ENCODE data around the gene KRT82.
"Not testable (repeated sequence)": the region's sequence is repeated elsewhere in the genome, so short reads cannot be mapped to it uniquely, and the experiment has no call there.

The KRT82 gene

DNA sequence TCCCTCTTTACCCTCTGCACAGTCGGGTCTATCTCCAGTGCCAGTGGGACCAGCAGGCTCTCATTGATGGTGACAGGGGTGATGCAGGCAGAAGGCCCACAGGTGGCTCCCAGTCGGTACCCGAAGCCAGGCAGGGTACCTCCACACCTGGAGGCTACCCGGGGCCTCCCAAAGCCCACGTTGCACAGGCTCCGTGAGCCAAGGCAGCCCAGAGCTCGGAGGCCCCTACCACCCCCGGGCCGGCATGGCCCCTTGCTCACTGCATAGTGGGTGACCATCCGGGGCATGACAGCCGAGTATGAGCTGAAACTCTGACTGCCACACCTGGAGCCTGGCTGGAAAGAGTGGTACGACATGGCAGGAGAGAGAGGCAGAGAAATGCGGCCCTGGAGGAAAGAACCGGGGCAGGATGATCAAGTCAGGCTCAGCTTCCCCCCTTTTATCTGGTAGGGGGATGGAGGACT lies at the start of gene KRT82:
Gene KRT82 (minus strand): TSS at position 414 of the 464 bp plus-strand sequence. CDS start 58 bp downstream, at position 356.
- DNase-seq = no peak

DNA sequence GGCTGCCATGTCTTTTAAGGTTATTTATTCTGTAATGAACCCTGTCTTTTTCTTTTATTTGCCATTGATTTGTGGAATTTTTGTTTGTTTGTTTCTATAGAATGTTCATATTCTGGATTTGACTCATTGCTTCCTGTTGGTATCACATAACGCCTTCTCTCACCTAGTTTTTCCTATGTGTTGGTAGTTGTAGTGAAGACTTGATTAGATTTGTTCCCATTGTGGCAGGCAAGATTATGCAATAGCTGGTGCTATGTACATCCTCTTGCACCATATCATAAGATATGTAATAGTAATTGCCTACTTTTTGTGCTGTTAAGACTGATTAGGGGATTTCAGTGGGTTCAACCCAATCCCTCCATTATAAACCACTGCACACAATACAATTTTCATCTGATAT lies 49.7 kb upstream of the KRT82 start:
- no peak for DNase-seq

DNA sequence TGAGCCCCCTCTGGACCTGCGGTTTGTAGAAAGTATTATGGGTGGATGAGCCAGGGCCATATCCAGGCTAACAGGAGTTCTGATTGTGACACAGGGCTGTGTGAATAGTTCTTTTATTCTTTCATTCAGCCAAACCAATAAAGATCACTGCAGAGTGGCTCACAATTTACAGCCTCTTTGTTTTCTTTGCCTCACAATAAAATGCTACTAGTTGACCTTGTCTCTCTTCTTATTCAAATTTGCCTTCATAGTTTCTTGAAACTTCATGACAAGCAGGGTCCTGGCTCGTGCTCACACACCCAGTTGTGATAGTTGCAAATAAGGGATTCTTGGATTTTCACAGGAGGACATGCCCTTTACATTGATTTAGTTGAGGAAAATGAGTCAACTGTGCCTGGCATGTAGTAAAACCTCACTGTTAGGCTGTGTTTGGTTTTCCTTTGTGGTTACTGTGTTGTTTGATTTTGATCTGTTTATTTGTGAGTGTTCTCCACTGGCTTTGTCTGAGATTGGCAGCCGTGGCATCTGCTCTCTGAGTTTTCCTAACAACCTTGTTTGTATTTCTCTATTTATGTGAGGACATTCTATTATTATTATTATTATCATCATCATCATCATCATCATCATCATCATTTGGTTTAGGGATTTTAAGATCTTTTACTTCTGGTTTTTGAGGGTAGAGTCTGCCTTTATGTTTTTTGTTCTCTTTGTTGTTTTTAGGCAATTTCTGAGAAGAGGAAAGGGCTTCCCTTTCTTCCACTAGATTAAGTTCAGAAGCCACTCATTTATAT lies 48.5 kb upstream of the KRT82 start:
- no peak for DNase-seq

DNA sequence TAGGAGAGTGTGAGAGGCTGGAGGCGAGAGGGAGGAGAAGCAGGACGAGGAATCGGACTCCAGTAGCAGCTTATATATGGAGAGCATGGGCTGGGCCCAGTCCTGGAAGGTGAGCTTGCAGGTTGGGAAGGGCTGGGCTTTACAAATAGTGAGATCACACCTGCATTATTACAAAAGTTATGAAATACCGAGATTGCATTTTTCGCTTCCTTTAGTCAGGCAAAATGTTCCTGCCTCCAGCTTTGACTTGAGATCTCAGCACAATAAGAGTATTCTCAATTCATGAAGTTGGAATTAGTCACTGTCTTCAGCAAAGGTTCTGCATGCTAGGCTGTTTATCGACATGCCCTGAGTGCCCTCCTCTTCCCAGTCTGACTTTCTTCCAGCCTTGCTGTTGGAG lies 46.0 kb upstream of the KRT82 start, which contains the start of gene KRT6B:
Gene KRT6B (minus strand): TSS at position 46 of the 400 bp plus-strand sequence. CDS start 68 bp downstream, outside the sequence.
- DNase-seq = no peak

DNA sequence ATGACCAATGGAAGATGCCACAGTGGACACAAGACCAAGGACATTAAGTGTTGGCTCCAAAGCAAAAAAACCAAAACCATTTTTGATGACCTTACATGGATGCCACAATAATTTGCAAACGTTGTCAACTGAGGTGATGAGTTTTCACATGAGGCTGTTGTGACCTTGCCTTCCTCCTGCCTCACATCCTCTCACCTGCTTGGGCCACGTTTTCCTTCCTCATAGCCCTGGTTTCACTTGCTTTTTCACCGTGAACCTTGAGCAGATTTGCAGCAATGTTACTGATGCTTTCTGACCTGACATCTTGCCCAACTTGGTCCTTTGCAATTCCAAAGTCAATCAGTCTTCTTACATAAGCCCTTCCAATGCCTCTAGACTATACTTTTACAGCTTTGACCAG lies 42.1 kb upstream of the KRT82 start:
- no peak for DNase-seq

DNA sequence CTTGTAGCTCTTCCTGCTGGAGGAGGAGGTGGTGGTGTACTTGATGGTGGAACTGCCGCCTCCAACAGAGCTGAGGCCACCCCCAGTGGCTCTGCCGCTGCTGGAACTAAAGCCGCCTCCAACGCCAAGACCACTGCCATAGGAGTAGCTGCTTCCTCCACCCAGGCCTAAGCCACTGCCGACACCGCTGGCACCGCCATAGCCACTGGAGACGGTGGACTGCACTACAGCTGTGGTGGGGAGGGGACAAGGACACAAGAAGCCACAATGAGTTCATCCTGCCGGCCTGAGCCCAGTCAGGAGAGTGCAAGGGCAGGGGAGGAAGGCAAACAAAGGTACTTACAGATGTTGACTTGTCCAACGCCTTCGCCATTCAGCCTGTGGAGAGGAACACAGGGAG lies 41.1 kb upstream of the KRT82 start:
- DNase-seq = not testable (repeated sequence)

DNA sequence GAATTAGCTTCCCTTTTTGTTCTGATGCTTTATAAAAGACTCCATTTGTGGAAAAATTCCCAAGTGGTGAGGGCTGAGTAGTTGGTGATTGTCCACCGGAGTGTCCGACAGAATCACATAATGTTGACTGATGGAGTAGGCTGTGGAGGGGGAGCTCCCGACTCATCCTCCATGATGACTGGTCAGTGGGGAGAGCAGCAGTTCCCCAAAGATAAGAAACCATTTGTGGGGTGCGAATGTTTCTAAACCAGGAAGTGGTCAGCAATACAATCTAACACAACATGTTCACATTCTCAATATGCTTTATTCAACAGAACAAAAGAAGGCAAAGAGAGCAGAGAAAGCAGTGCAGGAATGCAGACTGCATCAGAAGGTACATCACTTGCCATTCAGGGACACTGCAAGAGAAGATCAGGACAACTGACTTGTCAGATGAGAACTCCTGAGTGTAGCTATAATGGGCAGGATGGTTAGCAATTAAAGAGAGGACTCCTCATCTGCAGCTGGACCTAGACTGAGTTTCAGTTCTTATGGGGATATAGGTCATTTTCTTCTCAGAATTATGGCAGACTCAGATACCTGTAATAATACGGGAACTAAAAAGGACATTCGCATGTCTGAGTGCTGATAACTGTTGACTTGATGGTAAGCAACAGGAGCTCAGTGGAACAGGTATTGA lies 40.4 kb upstream of the KRT82 start:
- DNase-seq = no peak

DNA sequence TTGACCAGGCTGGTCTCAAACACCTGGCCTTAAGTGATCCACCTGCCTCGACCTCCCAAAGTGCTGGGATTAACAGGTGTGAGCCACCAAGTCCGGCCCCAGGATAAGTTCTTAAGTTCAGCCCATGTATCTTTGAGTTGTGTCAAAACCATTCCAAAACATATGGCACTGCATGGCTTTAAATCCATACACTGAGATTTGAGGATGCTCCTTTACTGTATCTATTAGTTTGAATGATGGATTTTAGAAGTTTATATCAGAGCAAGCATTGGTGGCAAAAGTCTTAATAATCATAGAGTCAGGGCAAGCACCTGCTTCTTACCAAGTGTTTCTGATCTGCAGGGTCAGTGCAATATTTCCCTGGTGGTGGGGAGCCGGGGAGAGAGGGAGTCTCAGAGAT lies 39.7 kb upstream of the KRT82 start:
- no peak for DNase-seq

DNA sequence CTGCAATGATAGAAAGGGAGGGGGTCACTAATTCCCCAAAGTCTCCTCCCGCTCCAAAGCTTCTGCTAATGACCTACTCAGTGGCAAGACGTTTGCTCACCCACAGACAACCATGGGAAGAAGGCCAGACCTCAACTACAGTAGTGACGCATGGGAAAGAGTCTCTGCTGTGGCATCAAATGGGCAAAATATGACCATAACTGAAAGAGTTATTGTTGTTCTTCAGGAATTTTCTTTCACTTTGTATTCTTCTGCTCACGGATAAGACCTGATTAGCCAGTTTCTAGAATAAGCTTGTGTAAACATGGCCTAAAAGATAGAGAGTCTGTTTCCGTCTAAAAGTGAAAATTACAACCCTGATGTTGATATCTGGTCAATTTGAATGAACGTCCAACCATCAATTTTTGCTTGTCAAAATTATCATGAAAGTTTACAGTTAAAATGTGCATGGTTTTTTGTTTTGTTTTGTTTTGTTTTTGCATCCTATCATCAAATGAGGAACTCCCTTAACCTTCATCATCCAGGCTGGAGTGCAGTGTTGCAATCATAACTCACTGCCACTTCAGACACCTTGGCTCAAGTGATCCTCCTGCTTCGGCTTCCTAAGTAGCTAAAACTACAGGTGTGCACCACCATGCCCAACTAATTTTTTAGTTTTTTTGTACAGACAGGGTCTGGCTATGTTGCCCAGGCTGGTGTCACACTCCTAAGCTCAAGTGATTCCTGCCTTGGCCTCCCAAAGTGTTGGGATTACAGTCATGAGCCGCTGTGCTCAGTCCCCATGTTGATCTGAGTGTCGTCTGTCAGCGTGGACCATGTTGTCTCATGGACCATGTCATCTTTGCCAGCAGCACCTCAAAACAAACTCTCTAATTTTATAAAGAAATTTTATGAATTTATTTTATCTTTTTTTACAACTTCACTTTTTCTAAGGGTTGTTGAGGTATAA lies 38.8 kb upstream of the KRT82 start:
- no peak for DNase-seq

DNA sequence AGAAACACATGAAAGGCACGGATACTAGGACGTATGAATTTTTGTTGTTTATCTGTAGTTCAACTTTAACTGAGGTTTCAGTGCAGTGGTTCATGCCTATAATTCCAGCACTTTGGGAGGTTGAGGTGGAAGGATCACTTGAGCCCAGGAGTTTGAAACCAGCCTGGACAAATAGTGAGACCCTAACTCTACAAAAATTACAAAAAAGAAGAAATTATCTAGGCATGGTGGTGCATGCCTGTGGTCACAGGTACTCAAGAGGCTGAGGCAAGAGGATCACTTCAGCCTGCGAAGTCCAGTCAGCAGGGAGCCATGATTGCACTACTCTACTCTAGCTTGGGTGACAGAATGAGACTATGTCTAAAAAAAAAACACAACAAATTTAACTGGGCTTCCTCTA lies 37.8 kb upstream of the KRT82 start:
- no peak for DNase-seq

DNA sequence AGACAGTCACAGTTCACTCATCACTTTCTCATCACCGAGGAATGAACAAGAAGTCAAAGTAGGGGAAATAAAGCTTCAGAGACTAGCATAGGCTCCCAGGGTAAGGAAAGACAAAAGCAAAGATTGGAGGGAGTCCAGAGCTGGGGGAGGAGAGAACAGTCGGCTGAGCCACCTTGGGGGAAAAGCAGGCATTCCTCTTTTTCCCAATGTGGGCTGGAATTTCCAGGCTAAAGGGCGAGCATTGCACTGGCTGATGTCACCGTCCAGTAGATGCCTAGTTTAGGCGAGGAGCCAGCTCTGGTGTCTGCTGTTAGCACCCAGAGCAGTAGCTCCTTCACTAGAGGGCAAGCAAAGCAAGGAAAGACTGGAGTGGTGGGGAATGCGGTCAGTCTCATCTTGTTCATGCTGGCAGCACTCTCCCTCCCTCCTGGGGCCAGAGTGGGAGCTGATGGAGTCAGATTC lies 36.5 kb upstream of the KRT82 start:
- DNase-seq = no peak

DNA sequence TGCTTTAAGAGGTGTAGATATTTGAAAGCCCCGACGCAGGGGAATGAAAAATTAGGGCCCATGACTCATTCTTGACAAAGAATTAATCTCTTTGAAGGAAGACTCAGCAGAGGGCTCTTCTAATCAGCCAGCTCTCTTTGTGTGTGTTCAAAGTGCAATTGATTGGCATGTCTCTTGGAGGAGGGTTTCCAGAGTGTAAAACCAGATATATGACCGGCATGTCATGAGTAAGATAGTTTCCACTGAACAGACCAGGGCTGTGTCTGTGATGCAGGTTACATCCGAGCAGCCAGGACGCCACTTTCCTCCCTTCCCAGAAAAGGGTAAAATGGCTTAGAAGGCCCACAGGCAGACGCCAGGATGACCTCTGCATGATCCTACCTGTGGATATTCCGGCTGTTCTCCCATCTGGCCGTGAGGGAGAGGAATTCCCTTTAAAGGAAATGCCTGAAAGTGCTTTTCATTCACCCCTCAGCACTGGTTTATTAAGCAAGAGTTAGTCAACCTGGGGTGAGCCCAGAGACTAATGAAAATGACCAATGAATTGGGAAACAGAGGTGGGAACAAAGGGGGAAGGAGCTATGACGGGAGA lies 35.3 kb upstream of the KRT82 start:
- DNase-seq = no peak

DNA sequence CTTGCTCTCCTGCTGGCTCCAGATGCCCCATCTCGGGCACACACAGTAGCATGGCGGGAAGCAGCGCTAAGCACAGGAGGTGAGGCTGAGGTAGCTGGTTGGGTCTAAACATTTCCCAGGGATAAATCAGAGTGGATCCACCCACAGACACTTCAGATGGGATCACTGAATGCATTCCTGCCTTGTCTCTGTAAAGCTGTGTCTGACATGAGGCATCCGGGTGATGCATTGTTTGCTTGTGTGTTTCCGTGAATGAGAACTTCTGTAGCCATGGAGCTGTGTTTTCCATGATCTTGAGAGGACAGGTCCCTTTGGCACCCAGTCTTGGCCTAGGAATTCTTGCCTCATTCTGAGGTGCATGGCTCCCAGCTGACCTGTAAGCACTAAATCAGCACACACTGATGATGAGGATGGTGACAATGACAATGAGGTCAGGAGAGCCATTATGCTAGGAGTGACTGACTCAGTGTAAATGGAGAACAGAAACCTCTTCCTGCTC lies 34.7 kb upstream of the KRT82 start:
- DNase-seq = no peak

DNA sequence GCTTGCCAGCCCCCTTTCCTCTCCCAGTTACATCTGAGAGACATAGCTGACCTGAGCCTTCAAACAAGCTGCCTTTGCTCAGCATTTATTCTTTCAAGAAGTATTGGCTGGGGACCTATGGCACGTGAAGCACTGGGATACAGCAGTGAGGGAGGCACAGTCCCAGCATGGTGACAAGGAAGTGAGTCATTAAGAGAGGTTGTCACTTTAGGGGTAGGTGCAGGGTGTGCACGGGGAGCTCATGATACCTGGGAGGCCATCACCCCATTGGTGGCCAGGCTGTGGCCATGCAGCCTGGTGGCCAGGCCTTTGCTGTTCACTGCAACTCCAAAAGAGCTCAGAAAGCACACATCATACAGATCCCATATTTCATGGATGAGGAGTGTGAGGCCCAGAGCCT lies 33.7 kb upstream of the KRT82 start:
- no peak for DNase-seq

DNA sequence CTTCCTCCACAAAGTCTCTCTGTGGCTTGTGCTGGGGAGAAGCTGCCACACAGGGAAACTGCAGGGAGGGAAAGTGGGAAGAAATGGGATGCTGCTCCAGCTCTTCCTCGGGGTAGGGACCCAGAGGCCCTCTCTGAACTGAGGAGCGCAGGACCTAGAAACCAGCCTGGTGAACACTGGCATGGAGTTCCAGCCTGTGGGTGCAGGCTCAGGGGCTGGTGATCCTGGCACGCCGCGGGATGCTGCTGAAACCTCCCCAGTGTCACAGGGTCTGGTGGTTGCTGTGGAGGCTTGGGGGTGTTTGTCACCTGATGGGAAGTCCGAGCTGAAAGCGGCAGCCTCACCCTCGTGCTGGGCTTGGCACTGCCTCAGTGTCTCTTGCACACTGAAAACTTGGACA lies 33.3 kb upstream of the KRT82 start:
- DNase-seq = no peak

DNA sequence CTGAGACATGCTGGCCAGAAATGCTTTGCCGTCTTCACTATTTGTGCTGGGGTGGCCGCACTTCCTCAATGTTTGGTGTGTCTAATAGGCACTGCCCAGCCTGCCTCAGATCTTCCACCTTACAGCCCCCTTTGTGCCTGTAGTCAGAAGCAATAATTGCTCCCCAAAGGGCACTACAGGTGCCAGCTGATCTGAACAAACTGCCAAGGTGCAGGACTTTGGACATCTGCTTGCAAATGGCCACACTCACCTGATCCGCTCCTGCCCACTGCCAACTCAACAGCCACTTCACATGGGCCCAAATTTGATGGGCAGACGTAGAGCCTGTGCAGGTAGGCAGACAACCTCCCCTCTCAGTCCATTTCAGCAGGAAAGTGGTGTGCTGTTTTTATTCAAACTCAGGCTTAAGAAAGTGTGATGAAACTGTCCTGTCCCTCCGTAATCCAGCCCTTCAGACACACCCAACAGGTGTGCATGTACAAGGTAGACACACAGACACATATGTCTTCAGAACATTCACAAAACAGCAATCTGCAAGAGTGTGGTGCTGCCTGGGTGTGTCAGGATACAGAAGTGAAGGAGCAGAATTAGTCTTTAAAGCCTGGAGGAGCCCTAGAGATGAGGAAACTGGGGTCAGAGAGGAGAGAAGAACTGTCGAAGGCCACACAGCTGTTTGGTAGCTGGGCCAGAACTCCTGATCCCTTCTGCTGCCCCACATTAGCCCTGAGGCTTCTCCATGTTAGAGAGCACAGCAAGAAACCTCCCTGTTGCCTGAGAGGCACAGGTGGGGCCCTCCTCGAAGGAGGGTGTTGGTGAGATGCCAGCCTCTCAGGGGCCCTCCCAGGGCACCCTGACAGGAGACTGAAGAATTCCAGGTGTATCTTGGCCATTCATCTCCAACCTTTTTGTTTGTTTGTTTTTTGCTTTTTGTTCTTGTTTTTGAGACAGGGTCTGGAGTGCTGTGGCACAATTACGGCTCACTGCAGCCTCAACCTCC lies 32.5 kb upstream of the KRT82 start:
- no peak for DNase-seq

DNA sequence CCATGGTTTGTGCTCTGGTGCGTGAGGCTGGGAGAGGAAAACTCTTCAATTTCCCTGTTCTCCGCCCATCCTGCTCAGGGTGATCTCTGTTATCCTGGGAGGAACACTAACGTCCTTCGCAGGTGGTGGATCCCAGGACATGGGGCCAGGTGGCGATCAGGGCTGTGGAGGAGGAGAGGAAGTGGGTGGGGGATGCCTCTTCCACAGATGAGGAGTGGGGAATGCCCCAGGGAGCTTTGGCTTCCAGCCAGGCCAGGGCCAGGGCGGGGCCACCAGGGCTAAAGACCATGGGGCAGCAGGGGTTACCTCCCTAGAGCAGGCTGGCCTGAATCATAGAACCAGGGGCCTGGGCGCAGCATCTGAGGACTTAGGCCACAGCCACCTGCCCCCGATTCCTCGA lies 31.4 kb upstream of the KRT82 start:
- DNase-seq = no peak

DNA sequence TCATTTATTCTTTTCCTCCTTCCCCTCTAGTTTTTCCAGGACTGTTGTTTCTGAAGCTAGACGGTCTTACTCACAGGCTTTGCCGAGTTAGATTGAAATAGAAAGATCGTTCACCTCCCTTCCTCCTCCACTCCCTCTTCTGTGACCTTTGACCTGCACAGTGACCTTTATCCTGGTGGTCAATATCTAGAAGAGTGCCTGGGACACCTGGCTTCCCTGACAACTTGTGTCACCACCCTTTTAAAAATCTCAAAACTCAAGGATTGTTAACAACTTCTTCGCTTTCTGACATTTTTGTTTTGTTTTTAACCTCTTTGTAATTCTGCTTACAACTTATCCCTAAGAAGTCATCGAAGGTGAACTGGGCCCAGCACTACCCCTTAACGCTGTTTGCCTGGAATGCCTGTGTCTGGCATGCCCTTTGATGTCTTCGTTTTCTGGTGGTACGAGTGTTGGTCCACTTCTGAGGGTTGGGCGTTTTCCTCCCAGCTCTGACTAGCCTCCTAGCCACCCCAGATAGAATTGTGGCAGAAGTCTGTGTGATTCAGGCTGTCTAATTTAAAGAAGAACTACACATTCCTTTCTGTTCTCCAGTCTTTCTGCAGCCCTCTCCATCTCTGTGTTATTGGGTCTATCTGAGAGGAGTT lies 30.8 kb upstream of the KRT82 start:
- DNase-seq = no peak

DNA sequence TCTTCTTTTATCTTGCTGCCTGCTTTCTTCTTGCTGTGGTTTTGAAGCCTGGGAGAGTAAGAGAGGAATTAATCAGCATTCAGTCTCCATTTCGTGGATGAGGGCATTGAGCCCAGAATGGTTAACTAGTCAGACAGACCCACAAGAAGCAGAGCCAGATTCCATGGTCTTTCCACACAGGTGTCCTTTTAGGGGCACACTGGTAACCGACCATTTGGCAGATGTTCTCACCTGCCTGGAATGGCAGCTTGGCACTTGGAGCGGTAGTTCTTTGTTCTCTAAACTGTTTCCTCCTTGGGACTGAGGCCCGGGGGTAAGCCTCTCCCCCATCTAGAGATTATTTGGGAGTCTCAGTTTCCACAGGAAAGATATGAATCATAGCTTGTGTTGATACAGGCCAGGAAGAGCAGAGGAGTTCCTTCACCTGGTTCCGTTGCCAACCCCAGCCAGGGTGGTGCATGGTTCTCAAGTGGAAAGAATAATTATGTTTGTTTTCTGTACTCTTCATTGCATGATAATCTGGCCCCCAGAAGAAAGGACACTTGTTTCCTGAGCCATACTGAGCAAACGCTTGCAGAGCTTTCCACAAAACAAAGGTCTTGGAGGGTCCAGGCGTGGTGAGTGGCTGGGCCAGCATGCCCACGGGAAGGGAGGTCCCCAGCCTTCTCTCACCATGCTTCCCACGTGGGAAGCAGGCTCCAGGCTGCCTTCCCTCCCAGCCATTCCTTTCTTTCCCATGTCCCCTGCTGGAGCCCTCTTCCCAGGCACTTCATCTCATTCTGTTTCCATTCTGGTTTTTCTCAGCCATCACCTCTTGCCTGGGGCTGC lies 30.1 kb upstream of the KRT82 start:
- no peak for DNase-seq

DNA sequence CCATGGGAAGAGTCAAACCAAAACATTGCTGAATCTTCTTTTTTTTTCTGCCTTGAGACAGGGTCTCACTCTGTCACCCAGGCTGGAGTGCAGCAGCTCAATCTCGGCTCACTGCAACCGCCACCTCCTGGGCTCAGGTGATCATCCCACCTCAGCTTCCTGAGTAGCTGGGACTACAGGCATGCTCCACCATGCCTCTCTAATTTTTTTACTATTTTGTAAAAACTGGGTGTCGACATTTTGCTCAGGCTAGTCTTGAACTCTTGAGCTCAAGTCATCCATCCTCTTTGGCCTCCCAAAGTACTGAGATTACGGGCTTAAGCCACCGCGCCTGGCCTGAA lies 29.5 kb upstream of the KRT82 start:
- DNase-seq = no peak

Measured in COR-L47 (cell line).